ENCODE measurements around the gene DEDD. TPM values are rescaled to one million over a fixed set of nuclear protein-coding genes. Genes with fewer than 3 reads are reported as not detected.

Gene DEDD
- total RNA-seq, 1 experiment from 2014 or later: 44.7 TPM

- no peak overlapping the region for H3K4ac ChIP-seq (ENCODE audit: low read depth, low read length)
- no peak overlapping the region for H3T11ph ChIP-seq (ENCODE audit: low read length)
- no peak overlapping the region for H2BK120ac ChIP-seq (ENCODE audit: low read depth, low read length, poor library complexity, severe bottlenecking)
- no peak overlapping the region for H2BK5ac ChIP-seq (ENCODE audit: insufficient read length, low read length)
- no peak overlapping the region for H3K27ac ChIP-seq (ENCODE audit: insufficient read length, low read depth, low read length)
- H3K79me1 ChIP-seq (ENCODE audit: insufficient read depth, low read depth, low read length, poor library complexity, severe bottlenecking): no peaks in the 10 kb centered on the region
- H4K5ac ChIP-seq (ENCODE audit: insufficient read length, low read depth, low read length): no peak overlapping the region
- H3K27ac Mint-ChIP-seq: no peak overlapping the region
- H3K79me2 ChIP-seq (ENCODE audit: insufficient read depth, low read length): no peaks in the 10 kb centered on the region
- no peak overlapping the region for H3K4me3 Mint-ChIP-seq
- H4K8ac ChIP-seq (replicated peaks; ENCODE audit: insufficient read length, low read depth, low read length): no peak overlapping the region
- H3K23ac ChIP-seq (ENCODE audit: insufficient read length, low read depth, low read length): no peak overlapping the region
- DNase-seq: no peak
- H3K14ac ChIP-seq (ENCODE audit: insufficient read depth, low read length): no peak overlapping the region
- no peak overlapping the region for H4K91ac ChIP-seq (ENCODE audit: insufficient read length, low read depth, low read length)
- H4K20me1 ChIP-seq (ENCODE audit: control insufficient read depth, insufficient read depth, insufficient read length): no peaks in the 10 kb centered on the region
- no peaks in the 10 kb centered on the region for H3K4me1 ChIP-seq (ENCODE audit: insufficient read depth, low read length)
- WGBS (ENCODE audit: extremely low coverage, insufficient read length, low lambda C conversion rate): no CpG with 5 or more reads among the region's 3 CpGs
- no peak overlapping the region for H3K18ac ChIP-seq (ENCODE audit: insufficient read length, low read depth, low read length)
- H3K27me3 Mint-ChIP-seq (ENCODE audit: low read depth): peaks cover 1% of the 10 kb centered on the region; the same call in 1 of the 2 replicates
- no peak overlapping the region for H2BK12ac ChIP-seq (ENCODE audit: insufficient read length, low read depth, low read length)
- no peaks in the 10 kb centered on the region for H3K9me3 ChIP-seq (ENCODE audit: control insufficient read depth, low read depth, low read length)
- H2BK15ac ChIP-seq (ENCODE audit: low read depth, low read length): no peak overlapping the region
- peaks cover 37 to 38% of the 10 kb centered on the region in 2 experiments for H3K4me1 Mint-ChIP-seq
- no peak overlapping the region for H3K56ac ChIP-seq (ENCODE audit: insufficient read length, low read depth, low read length)
- TF ChIP-seq CTCF (conservative IDR thresholded peaks at IDR 0.05): no peak
- H3K23me2 ChIP-seq (ENCODE audit: insufficient read length, low read depth, low read length, poor library complexity, severe bottlenecking): no peaks in the 10 kb centered on the region
- no peak overlapping the region for H3K4me2 ChIP-seq (ENCODE audit: insufficient read depth, insufficient read length, low read length)
- no peak overlapping the region for H2BK20ac ChIP-seq (ENCODE audit: low read depth, low read length, poor library complexity, severe bottlenecking)
- H2AK5ac ChIP-seq (ENCODE audit: insufficient read length, low read length): no peak overlapping the region
- H3K9ac ChIP-seq (ENCODE audit: extremely low read depth, insufficient read length, low read length): no peak overlapping the region
- H3K27me3 ChIP-seq (ENCODE audit: insufficient read depth, low read length): no peaks in the 10 kb centered on the region; the same call in 1 of the 2 replicates
- H3K9me3 Mint-ChIP-seq: no peaks in the 10 kb centered on the region
- no peak overlapping the region for H2AFZ ChIP-seq (ENCODE audit: low read length)
- H3K36me3 Mint-ChIP-seq (ENCODE audit: insufficient read depth in 1 of 3, low read depth in 3 of 3): no peaks in the 10 kb centered on the region
Observed at GRCh38 chr1:161088587-161089110, 43.8 kb downstream of the DEDD start.
